ENCODE data around the gene C2orf74.

DNA sequence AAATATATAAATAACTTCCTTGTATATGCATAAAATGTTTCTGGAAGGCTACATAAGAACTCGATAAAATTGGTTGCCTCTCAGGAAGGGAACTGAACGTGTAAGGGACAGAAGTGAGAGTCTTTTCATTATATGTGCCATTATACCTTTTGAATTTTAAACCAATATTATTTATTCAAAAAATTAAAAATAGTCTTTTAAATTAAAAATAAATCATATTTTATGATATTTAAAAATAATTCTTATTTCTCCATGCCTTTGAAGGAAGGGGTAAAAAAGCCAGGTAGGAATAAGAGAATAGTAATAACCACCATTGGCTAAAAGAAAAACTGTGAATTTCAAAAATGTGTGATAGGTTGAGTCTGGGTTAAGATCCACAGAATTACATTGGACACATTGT lies 45.7 kb upstream of the C2orf74 start:
- TF ChIP-seq, protein P1, sequence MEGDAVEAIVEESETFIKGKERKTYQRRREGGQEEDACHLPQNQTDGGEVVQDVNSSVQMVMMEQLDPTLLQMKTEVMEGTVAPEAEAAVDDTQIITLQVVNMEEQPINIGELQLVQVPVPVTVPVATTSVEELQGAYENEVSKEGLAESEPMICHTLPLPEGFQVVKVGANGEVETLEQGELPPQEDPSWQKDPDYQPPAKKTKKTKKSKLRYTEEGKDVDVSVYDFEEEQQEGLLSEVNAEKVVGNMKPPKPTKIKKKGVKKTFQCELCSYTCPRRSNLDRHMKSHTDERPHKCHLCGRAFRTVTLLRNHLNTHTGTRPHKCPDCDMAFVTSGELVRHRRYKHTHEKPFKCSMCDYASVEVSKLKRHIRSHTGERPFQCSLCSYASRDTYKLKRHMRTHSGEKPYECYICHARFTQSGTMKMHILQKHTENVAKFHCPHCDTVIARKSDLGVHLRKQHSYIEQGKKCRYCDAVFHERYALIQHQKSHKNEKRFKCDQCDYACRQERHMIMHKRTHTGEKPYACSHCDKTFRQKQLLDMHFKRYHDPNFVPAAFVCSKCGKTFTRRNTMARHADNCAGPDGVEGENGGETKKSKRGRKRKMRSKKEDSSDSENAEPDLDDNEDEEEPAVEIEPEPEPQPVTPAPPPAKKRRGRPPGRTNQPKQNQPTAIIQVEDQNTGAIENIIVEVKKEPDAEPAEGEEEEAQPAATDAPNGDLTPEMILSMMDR (IDR thresholded peaks at IDR 0.05) = no peak
- no peak for TF ChIP-seq POLR2A (IDR thresholded peaks at IDR 0.05)
